ENCODE results near the gene ALDH2.

DNA sequence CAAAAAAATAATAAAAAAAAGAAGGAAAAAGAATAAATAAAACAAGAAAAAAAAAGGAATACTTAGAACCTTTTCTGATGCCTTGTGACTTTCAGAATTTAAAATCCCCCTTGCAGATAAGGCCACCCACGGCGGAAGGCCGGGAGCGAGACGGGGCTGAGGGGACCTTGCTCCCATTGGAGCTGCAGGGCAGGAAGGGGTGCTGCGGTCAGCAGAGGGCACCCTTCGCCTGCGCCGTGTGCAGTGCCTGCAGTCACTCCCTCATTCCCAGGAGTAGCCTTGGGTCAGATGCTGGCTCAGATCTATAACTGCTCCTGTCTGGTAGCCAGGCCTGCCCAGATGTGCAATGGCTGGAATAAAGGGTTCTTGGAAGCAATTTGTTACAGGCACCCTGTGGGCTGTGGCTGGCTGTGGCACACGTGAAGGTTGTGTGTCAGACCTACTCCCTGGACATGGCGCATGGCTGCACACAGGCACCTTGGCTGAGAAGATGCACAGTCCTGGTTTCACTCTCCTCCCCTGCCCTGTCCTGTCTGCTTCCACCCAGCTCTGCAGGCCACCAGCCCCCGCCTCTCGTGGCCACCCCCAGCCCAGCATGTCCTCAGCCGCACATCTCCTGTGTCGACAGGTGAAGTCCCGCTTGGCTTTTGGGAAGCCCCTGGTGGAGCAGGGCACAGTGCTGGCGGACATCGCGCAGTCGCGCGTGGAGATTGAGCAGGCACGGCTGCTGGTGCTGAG lies 13.4 kb upstream of the ALDH2 start:
- TF ChIP-seq, protein P1, sequence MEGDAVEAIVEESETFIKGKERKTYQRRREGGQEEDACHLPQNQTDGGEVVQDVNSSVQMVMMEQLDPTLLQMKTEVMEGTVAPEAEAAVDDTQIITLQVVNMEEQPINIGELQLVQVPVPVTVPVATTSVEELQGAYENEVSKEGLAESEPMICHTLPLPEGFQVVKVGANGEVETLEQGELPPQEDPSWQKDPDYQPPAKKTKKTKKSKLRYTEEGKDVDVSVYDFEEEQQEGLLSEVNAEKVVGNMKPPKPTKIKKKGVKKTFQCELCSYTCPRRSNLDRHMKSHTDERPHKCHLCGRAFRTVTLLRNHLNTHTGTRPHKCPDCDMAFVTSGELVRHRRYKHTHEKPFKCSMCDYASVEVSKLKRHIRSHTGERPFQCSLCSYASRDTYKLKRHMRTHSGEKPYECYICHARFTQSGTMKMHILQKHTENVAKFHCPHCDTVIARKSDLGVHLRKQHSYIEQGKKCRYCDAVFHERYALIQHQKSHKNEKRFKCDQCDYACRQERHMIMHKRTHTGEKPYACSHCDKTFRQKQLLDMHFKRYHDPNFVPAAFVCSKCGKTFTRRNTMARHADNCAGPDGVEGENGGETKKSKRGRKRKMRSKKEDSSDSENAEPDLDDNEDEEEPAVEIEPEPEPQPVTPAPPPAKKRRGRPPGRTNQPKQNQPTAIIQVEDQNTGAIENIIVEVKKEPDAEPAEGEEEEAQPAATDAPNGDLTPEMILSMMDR (IDR thresholded peaks at IDR 0.05): peak in 5 of 7 experiments; percentile 41 to 83 (median 61)
- no peak for TF ChIP-seq POLR2A (IDR thresholded peaks at IDR 0.05)
- peak in 2 of 3 donors; percentile 33 to 81 for TF ChIP-seq POLR2AphosphoS5 (IDR thresholded peaks at IDR 0.05)
- no peak for TF ChIP-seq EP300 (IDR thresholded peaks at IDR 0.05)

Data from stomach (tissue), 4 donors.